Measurements from ENCODE around the gene C3orf18.

DNA sequence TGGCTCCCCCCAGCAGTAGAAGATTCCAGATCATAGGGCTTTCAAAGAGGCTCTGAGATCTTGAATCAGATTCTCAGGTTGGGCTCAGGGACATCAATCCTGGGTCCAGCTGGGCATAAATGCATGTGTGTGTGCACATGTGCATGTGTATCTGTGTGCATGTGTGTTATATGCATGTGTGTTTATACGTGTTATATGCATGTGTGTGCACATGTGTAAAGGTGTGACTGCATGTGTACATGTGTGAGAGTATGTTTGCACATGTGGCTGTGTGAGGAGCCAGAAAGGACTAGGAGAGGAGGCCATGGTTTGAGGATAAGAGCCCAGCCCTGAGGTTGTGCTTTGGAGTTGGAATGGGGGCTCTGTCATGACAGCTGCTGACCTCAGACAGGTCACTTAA, 47.6 kb upstream of the C3orf18 start:
- TF ChIP-seq CTCF (IDR thresholded peaks at IDR 0.05) (no peak), POLR2A (IDR thresholded peaks at IDR 0.05; ENCODE audit: low read depth) (no peak), EP300 (IDR thresholded peaks at IDR 0.05) (no peak)

Data from esophagus muscularis mucosa (tissue), 4 donors.